Thyroid gland (tissue), 4 donors: ENCODE measurements around the gene TYSND1. TPM values are rescaled to one million over a fixed set of nuclear protein-coding genes. Genes with fewer than 3 reads are reported as not detected.
"Not testable (repeated sequence)": the region's sequence is repeated elsewhere in the genome, so short reads cannot be mapped to it uniquely, and the experiment has no call there.

Experiments used
- DNase-seq, 2 donors: peaks; one replicate each; pipeline ENCODE4 v3.0.0-alpha.2; 2019
- H3K27ac ChIP-seq, 3 donors: fragments of 200-600 bp; sonication (generic); 1 replicate in 2 of 3; 2 replicates in 1 of 3; pipeline ENCODE4 v1.5.1; 2016 to 2019; ENCODE audit warnings: mild to moderate bottlenecking in 1 of 3, moderate library complexity in 1 of 3
- H3K27me3 ChIP-seq: fragments of 200-600 bp; sonication (generic); one replicate; pipeline ENCODE4 v1.5.1; 2019
- H3K36me3 ChIP-seq, 2 donors: fragments of 200-600 bp; sonication (generic); one replicate each; pipeline ENCODE4 v1.5.1; 2016 to 2019
- H3K4me1 ChIP-seq, 2 donors: fragments of 200-600 bp; sonication (generic); one replicate each; pipeline ENCODE4 v1.5.1; 2017 to 2019
- H3K4me3 ChIP-seq, 3 donors: fragments of 200-600 bp; sonication (generic); replicated peaks in 1 of 3; 1 replicate in 2 of 3; 2 replicates in 1 of 3; pipeline ENCODE4 v1.5.1; 2016; ENCODE audit warnings: mild to moderate bottlenecking in 1 of 3
- H3K9me3 ChIP-seq: fragments of 200-600 bp; sonication (generic); one replicate; pipeline ENCODE4 v1.5.1; 2017
- POLR2A ChIP-seq, 2 donors: fragments of 450-650 bp; IDR thresholded peaks; one replicate each; pipeline ENCODE4 v1.6.1; 2017; ENCODE audit warnings: antibody characterized with exemption in 2 of 2, mild to moderate bottlenecking in 2 of 2, moderate library complexity in 1 of 2
- WGBS, 2 donors: methylation state at CpG; one replicate each; pipeline ENCODE4 v1.1.5; 2017; 5-methylcytosine and 5-hydroxymethylcytosine counted together
- intact Hi-C: fragments of 100-400 bp; cut with DNase I; formaldehyde crosslinking; loops from one replicate; pipeline ENCODE4 v1.15.1; 2023
- total RNA-seq, 4 donors: library from RNA; depleted of rRNA; stranded (reverse); fragments of >200 nt; gene quantifications; one replicate each; pipeline ENCODE4 v1.2.3, GENCODE V29; 2016
- TF ChIP-seq, protein P1 (sequence below), 6 experiments: fragments of 200-600 bp in 3 of 6; fragments of 450-650 bp in 3 of 6; sonication (generic) in 3 of 6; IDR thresholded peaks; one replicate each; pipeline ENCODE4 v1.5.1; 2016 to 2019; ENCODE audit warnings: antibody characterized with exemption in 6 of 6, mild to moderate bottlenecking in 2 of 6, inconsistent platforms in 1 of 6, moderate library complexity in 1 of 6

The TYSND1 gene
- total RNA-seq, 4 donors from 2014 or later = 17.1 to 31.2 (median 25.1) TPM

DNA sequence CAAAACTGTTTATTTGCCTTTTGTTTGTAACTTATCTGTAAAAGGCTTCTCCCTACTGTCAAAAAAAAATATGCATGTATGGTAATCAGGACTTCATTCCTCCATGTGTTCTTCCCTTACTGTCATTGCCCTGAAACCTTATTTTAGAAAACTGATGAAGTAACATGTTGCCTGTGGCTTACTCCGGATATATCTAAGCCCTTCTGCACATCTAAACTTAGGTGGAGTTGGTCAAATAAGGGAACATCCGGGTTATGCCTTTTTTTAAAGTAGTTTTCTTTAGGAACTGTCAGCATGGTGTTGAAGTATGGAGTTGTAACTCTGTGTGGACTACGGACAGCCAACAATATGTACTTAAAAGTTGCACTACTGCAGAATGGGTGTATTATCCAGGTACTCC is 17.7 kb upstream of the TYSND1 start:
- H3K4me1 ChIP-seq = peaks cover 17 to 24% of the 10 kb centered on the region in 2 donors
- no peak for TF ChIP-seq POLR2A (IDR thresholded peaks at IDR 0.05)
- TF ChIP-seq, protein P1, sequence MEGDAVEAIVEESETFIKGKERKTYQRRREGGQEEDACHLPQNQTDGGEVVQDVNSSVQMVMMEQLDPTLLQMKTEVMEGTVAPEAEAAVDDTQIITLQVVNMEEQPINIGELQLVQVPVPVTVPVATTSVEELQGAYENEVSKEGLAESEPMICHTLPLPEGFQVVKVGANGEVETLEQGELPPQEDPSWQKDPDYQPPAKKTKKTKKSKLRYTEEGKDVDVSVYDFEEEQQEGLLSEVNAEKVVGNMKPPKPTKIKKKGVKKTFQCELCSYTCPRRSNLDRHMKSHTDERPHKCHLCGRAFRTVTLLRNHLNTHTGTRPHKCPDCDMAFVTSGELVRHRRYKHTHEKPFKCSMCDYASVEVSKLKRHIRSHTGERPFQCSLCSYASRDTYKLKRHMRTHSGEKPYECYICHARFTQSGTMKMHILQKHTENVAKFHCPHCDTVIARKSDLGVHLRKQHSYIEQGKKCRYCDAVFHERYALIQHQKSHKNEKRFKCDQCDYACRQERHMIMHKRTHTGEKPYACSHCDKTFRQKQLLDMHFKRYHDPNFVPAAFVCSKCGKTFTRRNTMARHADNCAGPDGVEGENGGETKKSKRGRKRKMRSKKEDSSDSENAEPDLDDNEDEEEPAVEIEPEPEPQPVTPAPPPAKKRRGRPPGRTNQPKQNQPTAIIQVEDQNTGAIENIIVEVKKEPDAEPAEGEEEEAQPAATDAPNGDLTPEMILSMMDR (IDR thresholded peaks at IDR 0.05) = no peak
- H3K27me3 ChIP-seq = no peaks in the 10 kb centered on the region
- H3K36me3 ChIP-seq = no peaks in the 10 kb centered on the region
- no peak overlapping the region for H3K27ac ChIP-seq
- no peak for DNase-seq
- H3K9me3 ChIP-seq = no peaks in the 10 kb centered on the region
- WGBS, 2 donors = 73 to 74% methylated on average over 3 of the region's 3 CpGs
- H3K4me3 ChIP-seq = no peak overlapping the region
- intact Hi-C loops = no loop called here

DNA sequence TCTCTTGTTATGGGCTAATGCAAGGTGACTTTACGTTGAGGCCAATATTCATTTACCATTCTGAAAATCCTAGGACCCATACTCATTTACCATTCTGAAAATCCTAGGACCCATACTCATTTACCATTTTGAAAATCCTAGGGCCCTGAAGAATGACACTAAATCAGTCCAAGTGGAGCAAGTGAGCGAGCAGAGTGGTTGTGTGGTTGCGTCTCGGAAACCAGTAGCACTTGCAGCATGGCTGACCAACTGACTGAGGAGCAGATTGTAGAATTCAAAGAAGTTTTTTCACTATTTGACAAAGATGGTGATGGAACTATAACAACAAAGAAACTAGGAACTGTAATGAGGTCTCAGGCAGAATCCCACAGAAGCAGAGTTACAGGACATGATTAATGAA is 16.9 kb upstream of the TYSND1 start:
- H3K9me3 ChIP-seq = no peaks in the 10 kb centered on the region
- H3K36me3 ChIP-seq = no peaks in the 10 kb centered on the region
- 93 to 97% methylated on average over 4 of the region's 4 CpGs for WGBS, 2 donors
- intact Hi-C loops = no loop called here
- no peak overlapping the region for H3K27ac ChIP-seq
- TF ChIP-seq POLR2A (IDR thresholded peaks at IDR 0.05) = no peak
- TF ChIP-seq, protein P1 (IDR thresholded peaks at IDR 0.05) = no peak
- H3K4me1 ChIP-seq = peaks cover 11 to 17% of the 10 kb centered on the region in 2 donors
- no peaks in the 10 kb centered on the region for H3K27me3 ChIP-seq
- no peak overlapping the region for H3K4me3 ChIP-seq
- no peak for DNase-seq

DNA sequence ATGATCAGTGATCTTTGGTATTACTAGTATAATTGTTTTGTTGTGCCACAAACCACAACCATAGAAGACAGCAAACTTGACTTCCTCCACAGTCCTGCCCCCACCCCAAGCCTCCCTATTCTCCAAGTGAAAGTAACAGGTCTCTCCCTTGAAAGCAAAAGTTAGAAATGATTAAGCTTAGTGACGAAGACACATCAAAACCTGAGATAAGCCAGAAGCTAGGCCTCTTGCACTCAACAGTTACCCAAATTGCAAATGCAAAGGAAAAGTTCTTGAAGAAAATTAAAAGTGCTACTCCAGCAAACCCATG is 16.3 kb upstream of the TYSND1 start:
- peaks cover 10 to 11% of the 10 kb centered on the region in 2 donors for H3K4me1 ChIP-seq

DNA sequence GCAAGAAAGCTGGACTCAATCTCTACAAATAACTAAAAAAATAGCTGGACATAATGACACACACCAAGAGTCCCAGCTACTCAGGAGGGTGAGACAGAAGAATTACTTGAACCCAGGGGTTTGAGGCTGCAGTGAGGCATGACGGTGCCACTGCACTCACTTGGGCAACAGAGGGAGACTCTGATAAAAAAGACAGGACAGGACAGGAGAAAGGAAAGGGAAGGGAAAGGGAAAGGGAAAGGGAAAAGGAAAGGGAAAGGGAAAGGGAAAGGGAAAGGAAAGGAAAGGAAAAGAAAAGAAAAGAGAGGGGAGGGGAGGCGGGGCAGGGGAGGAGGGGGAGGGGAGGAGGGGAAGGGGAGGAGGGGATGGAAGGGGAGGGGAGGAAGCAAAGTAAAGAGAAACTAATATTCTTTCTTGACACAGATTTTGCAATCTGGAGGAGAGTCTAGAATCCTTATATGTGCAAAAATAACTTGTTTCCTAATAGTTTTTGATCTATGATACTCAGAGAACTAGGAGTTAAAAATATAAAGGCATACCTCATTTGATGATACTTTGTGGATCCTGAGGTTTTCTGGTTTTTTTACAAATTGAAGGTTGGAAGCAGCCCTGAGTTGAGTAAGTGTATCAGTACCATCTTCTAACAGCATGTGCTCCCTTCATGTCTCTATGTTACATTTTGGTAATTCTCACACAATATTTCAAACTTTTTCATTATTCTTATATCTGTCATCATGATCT is 15.8 kb upstream of the TYSND1 start:
- H3K4me1 ChIP-seq = peaks cover 8 to 10% of the 10 kb centered on the region in 2 donors
- no peak overlapping the region for H3K27ac ChIP-seq
- H3K9me3 ChIP-seq = no peaks in the 10 kb centered on the region
- WGBS, 2 donors = 48 to 55% methylated on average over 2 of the region's 2 CpGs
- H3K4me3 ChIP-seq = no peak overlapping the region
- intact Hi-C loops = no loop called here
- H3K27me3 ChIP-seq = no peaks in the 10 kb centered on the region
- TF ChIP-seq, protein P1 (IDR thresholded peaks at IDR 0.05) = no peak
- TF ChIP-seq POLR2A (IDR thresholded peaks at IDR 0.05) = no peak
- no peaks in the 10 kb centered on the region for H3K36me3 ChIP-seq
- peak in 1 of 2 donors; percentile 19 for DNase-seq

More for the DNA sequence above, 16.3 kb upstream of the TYSND1 start:
- no peaks in the 10 kb centered on the region for H3K36me3 ChIP-seq
- H3K9me3 ChIP-seq = no peaks in the 10 kb centered on the region
- 67 to 80% methylated on average over 1 of the region's 1 CpG for WGBS, 2 donors
- H3K27me3 ChIP-seq = no peaks in the 10 kb centered on the region
- no peak overlapping the region for H3K27ac ChIP-seq
- TF ChIP-seq POLR2A (IDR thresholded peaks at IDR 0.05) = no peak
- TF ChIP-seq, protein P1 (IDR thresholded peaks at IDR 0.05) = no peak
- intact Hi-C loops = no loop called here
- no peak overlapping the region for H3K4me3 ChIP-seq
- no peak for DNase-seq

DNA sequence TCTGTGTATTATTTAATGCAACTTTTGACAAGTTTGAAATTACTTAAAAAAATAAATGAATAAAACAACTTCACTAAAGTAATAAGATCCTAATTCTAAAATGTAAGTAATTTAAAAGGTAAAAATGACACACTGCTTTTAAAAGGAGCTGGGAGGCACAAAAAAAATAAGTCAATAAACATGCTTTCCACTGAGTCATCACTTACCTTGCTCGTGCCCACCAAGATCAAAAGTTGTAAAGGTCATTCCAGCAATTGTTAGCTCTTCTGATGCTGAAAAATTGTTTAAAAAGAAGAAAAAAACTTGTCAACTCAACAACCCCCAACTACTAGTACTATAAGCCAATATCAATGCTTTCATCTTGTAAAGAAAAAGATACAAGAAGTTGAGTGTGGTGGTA is 14.3 kb upstream of the TYSND1 start:
- H3K27me3 ChIP-seq = no peaks in the 10 kb centered on the region
- H3K36me3 ChIP-seq = peaks cover 9 to 11% of the 10 kb centered on the region in 2 donors
- WGBS, 2 donors = 67 to 85% methylated on average over 1 of the region's 1 CpG
- no peaks in the 10 kb centered on the region for H3K9me3 ChIP-seq
- DNase-seq = no peak
- no peak for TF ChIP-seq POLR2A (IDR thresholded peaks at IDR 0.05)
- TF ChIP-seq, protein P1 (IDR thresholded peaks at IDR 0.05) = no peak
- no peak overlapping the region for H3K4me3 ChIP-seq
- H3K27ac ChIP-seq = no peak overlapping the region
- intact Hi-C loops = no loop called here
- peaks cover 6 to 10% of the 10 kb centered on the region in 2 donors for H3K4me1 ChIP-seq

DNA sequence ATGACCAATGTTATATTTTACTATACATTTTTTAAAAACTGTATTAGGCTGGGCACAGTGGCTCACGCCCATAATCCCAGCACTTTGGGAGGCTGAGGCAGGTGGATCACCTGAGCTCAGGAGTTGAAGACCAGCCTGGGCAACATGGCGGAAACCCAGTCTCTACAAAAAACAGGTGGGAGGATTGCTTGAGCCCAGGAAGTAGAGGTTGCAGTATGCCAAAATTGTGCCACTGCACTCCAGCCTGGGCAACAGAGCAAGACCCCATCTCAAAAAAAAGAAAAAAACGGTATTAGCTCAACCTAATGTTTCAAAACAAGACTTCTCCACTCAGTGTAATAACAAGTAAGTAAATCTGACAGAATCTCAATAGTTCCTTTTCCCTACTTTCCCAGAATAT is 12.9 kb upstream of the TYSND1 start:
- H3K9me3 ChIP-seq, intact Hi-C loops, H3K4me3 ChIP-seq, H3K27me3 ChIP-seq, H3K4me1 ChIP-seq, H3K27ac ChIP-seq, DNase-seq: not testable (repeated sequence)
- WGBS, 2 donors = 97 to 98% methylated on average over 3 of the region's 3 CpGs
- peaks cover 21 to 22% of the 10 kb centered on the region in 2 donors for H3K36me3 ChIP-seq
